GM10266 (cell line): ENCODE results near the gene ITGA8.
A peak's percentile ranks its signal among the peaks of the same experiment; 100 is the strongest.

Experiments used
- DNase-seq: peaks from one replicate; pipeline ENCODE4 v3.0.0; 2012; ENCODE audit errors: extremely low spot score
- TF ChIP-seq, protein P1 (sequence below): IDR thresholded peaks from 2 replicates; pipeline ENCODE4 v1.5.1; 2012; ENCODE audit warnings: mild to moderate bottlenecking, low read depth; ENCODE audit not compliant: control insufficient read depth, insufficient read depth; ENCODE audit errors: missing control alignments

ITGA8 gene

DNA sequence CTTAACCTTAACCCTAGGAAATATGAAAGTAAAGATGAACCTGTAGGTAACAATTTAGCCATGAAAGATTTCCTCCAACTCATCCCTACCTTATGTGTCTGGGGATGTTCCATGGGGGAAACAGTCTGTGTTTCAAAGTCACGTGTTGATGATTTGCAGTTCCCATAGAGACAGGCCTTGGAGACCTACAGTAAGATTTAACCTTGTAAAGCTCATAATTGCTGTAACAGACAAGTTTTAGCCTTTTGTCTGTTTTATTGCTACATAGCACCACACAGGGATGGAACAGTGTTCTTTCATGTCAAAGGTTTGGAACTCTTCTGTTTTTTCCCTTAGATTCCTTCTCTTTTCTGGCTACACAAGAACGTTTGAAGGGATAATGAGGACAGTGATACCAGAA, 35.2 kb upstream of the ITGA8 start:
- DNase-seq = no peak
- TF ChIP-seq, protein P1, sequence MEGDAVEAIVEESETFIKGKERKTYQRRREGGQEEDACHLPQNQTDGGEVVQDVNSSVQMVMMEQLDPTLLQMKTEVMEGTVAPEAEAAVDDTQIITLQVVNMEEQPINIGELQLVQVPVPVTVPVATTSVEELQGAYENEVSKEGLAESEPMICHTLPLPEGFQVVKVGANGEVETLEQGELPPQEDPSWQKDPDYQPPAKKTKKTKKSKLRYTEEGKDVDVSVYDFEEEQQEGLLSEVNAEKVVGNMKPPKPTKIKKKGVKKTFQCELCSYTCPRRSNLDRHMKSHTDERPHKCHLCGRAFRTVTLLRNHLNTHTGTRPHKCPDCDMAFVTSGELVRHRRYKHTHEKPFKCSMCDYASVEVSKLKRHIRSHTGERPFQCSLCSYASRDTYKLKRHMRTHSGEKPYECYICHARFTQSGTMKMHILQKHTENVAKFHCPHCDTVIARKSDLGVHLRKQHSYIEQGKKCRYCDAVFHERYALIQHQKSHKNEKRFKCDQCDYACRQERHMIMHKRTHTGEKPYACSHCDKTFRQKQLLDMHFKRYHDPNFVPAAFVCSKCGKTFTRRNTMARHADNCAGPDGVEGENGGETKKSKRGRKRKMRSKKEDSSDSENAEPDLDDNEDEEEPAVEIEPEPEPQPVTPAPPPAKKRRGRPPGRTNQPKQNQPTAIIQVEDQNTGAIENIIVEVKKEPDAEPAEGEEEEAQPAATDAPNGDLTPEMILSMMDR = no peak

DNA sequence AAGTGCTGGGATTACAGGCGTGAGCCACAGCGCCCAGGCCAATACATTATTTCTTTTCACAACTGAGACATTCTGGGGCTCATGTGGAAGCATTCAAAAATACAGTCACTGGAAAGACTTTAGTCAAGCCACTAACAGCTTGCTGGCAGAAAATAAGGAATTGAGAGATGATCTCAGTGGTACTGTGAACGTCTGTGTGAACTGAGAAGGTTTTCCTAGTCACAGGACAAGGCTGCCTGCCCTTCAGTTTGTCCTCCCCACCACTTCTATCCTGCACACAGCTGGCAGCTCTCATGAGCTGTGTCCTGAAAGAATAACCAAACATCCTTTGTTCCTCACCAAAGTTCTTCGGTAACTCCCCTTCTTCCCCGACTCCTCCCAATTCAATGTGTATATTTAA, 31.3 kb upstream of the ITGA8 start:
- TF ChIP-seq, protein P1 = no peak
- no peak for DNase-seq

DNA sequence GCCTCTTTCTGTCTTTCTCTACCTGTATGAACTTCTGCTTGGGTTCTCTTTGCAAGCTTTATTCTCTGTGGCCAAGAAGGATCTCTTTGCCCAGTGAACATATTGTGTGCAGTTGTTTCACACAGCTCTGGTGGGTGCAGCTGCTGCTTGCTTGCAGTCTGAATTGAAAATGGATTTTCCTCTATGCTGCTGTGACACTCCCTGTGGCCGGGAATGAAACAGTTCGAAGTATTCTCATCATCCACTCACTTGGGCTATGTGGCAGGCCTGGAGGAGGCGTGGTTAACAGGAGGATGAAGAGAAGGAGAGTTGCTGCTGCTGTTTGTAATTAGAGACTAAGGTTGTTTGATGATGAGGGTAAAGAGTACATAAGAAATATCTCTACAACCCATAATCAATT, 28.4 kb upstream of the ITGA8 start:
- no peak for DNase-seq
- TF ChIP-seq, protein P1 = no peak

DNA sequence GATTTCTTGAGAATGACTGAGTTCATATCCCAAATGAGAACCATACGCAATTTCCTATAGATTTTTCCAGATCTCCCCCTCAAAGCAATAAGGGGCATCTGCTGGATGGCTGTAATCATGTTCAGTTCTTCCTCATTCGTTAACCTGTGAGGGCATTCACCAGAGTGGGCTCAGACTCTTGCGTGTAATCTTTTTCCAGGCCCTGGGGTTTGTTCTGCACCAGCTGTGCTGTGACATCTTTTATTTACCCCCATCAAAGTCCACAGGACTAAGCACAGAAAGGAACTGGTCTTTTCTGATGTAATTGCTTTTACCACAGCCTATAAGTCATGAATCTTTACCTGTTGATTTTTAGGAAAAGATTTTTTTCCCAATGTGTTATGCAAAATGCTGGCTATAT, 27.9 kb upstream of the ITGA8 start:
- no peak for DNase-seq
- TF ChIP-seq, protein P1 = no peak

DNA sequence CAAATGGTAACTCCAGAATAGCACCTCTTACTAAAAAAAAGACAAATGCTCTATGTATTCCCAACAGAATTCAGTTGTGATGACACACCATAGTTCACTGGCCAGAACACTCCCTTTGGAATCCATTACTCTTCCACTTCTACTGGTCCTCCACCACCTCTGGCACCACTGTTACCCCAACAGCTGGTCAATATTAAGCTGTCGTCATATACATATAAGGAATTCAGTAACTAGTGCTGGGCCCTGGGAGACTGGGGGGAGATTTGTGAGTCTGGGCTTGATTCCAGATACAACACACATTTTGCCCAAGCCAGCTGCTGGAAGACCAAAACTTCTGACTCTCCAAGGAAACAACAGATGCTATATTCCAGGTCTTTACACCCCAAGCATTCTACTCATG, 26.0 kb upstream of the ITGA8 start:
- no peak for DNase-seq
- TF ChIP-seq, protein P1 = no peak

DNA sequence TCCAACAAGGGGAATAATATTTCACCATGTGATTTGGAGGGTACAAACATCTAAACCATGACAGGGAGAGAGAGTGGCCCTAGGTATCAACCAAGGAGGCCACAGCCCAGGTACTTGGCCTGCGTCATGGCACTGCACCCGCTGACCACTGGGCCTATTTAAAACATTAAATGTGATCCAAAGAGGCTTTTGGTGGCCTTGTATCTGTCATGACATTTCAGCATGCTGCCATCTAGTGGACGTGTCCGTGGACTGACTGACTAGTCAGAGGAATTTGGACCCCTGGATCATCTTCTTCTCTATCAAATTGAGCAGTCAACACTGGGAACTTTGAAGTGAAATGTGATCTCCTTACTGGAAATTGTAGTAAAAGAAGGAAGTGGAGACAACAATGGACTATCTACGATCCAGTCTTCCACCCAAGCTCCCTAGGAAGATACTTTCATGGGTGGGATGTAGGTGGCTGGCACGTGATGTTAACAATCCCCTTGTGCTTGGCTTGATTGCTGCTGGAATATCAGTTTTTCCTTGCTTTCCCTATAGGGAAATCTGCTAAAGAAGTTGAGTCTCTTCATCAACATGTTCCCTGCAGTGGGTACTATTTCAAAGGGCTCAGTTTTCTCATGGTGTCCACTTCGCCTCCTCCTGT, 24.6 kb upstream of the ITGA8 start:
- TF ChIP-seq, protein P1 = peak; percentile 60
- DNase-seq = peak; percentile 47

DNA sequence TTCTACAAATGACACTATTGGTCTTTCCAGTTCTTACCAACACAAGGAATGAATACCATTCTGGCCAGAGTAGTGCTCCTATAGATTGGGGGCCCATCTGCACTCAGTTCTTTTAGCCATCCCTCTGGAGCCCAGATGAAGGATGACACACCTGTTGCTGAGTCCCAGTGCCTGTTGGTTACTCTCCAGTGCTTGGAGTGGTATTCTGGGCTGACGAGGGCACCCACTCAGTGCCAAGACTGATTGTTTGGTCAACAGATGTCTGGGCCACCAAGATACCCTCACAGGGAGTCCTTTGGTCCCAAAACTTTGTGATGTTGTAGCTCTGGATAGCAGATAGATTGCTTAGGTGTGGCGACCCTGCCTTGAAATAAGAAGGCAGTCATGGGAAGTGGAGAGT, 23.7 kb upstream of the ITGA8 start:
- TF ChIP-seq, protein P1 = no peak
- no peak for DNase-seq
